Thyroid gland (tissue), 4 donors: Measurements from ENCODE around the gene FAM3B. TPM values are rescaled to one million over a fixed set of nuclear protein-coding genes. Genes with fewer than 3 reads are reported as not detected.

Experiments
- DNase-seq, 2 donors: peaks; one replicate each; pipeline ENCODE4 v3.0.0-alpha.2; 2019
- H3K27ac ChIP-seq, 3 donors: fragments of 200-600 bp; sonication (generic); 1 replicate in 2 of 3; 2 replicates in 1 of 3; pipeline ENCODE4 v1.5.1; 2016 to 2019; ENCODE audit warnings: mild to moderate bottlenecking in 1 of 3, moderate library complexity in 1 of 3
- H3K27me3 ChIP-seq: fragments of 200-600 bp; sonication (generic); one replicate; pipeline ENCODE4 v1.5.1; 2019
- H3K36me3 ChIP-seq, 2 donors: fragments of 200-600 bp; sonication (generic); one replicate each; pipeline ENCODE4 v1.5.1; 2016 to 2019
- H3K4me1 ChIP-seq, 2 donors: fragments of 200-600 bp; sonication (generic); one replicate each; pipeline ENCODE4 v1.5.1; 2017 to 2019
- H3K4me3 ChIP-seq, 3 donors: fragments of 200-600 bp; sonication (generic); replicated peaks in 1 of 3; 1 replicate in 2 of 3; 2 replicates in 1 of 3; pipeline ENCODE4 v1.5.1; 2016; ENCODE audit warnings: mild to moderate bottlenecking in 1 of 3
- H3K9me3 ChIP-seq: fragments of 200-600 bp; sonication (generic); one replicate; pipeline ENCODE4 v1.5.1; 2017
- CTCF ChIP-seq, 6 experiments: fragments of 200-600 bp in 3 of 6; fragments of 450-650 bp in 3 of 6; sonication (generic) in 3 of 6; IDR thresholded peaks; one replicate each; pipeline ENCODE4 v1.5.1; 2016 to 2019; ENCODE audit warnings: antibody characterized with exemption in 6 of 6, mild to moderate bottlenecking in 2 of 6, inconsistent platforms in 1 of 6, moderate library complexity in 1 of 6
- POLR2A ChIP-seq, 2 donors: fragments of 450-650 bp; IDR thresholded peaks; one replicate each; pipeline ENCODE4 v1.6.1; 2017; ENCODE audit warnings: antibody characterized with exemption in 2 of 2, mild to moderate bottlenecking in 2 of 2, moderate library complexity in 1 of 2
- WGBS, 2 donors: methylation state at CpG; one replicate each; pipeline ENCODE4 v1.1.5; 2017; 5-methylcytosine and 5-hydroxymethylcytosine counted together
- intact Hi-C: fragments of 100-400 bp; cut with DNase I; formaldehyde crosslinking; loops from one replicate; pipeline ENCODE4 v1.15.1; 2023
- total RNA-seq, 4 donors: library from RNA; depleted of rRNA; stranded (reverse); fragments of >200 nt; gene quantifications; one replicate each; pipeline ENCODE4 v1.2.3, GENCODE V29; 2016

FAM3B gene
- total RNA-seq, 4 donors from 2014 or later: 2.4 to 9.9 (median 5.1) TPM

GRCh38 chr21:41371685-41372030 is 55.1 kb downstream of the FAM3B start:
- WGBS, 2 donors: 92 to 94% methylated on average over 7 of the region's 7 CpGs
- no peak for TF ChIP-seq POLR2A (IDR thresholded peaks at IDR 0.05)
- no peak for TF ChIP-seq CTCF (IDR thresholded peaks at IDR 0.05)
- intact Hi-C loops: loop anchor here (10.0 kb wide), 1 partner anchor 83 kb away; no protein-coding TSS in a partner anchor
- no peaks in the 10 kb centered on the region for H3K27me3 ChIP-seq
- no peak overlapping the region for H3K4me3 ChIP-seq
- no peaks in the 10 kb centered on the region for H3K9me3 ChIP-seq
- DNase-seq: no peak
- no peak overlapping the region for H3K27ac ChIP-seq
- no peaks in the 10 kb centered on the region for H3K36me3 ChIP-seq
- H3K4me1 ChIP-seq: peaks cover 7 to 14% of the 10 kb centered on the region in 2 donors

GRCh38 chr21:41373253-41373652 is 56.7 kb downstream of the FAM3B start:
- Histone ChIP-seq H3K4me3 (no peak overlapping the region), H3K27ac (no peak overlapping the region), H3K27me3 (no peaks in the 10 kb centered on the region), H3K4me1 (peaks cover 7 to 14% of the 10 kb centered on the region in 2 donors), H3K9me3 (no peaks in the 10 kb centered on the region), H3K36me3 (no peaks in the 10 kb centered on the region)
- TF ChIP-seq POLR2A (IDR thresholded peaks at IDR 0.05): no peak
- TF ChIP-seq CTCF (IDR thresholded peaks at IDR 0.05): no peak
- DNase-seq: no peak
- intact Hi-C loops: loop anchor here (10.0 kb wide), 1 partner anchor 82 kb away; no protein-coding TSS in a partner anchor
- WGBS, 2 donors: 73 to 78% methylated on average over 3 to 4 of the region's 4 CpGs

GRCh38 chr21:41373763-41374162 is 57.2 kb downstream of the FAM3B start:
- DNase-seq: no peak
- Histone ChIP-seq H3K27ac (no peak overlapping the region), H3K4me1 (peaks cover 7 to 13% of the 10 kb centered on the region in 2 donors), H3K36me3 (no peaks in the 10 kb centered on the region), H3K4me3 (no peak overlapping the region), H3K9me3 (no peaks in the 10 kb centered on the region), H3K27me3 (no peaks in the 10 kb centered on the region)
- WGBS, 2 donors: 93 to 94% methylated on average over 8 of the region's 8 CpGs
- TF ChIP-seq CTCF (IDR thresholded peaks at IDR 0.05) (no peak), POLR2A (IDR thresholded peaks at IDR 0.05) (no peak)
- intact Hi-C loops: loop anchor here (10.0 kb wide), 1 partner anchor 81 kb away; no protein-coding TSS in a partner anchor

- Histone ChIP-seq H3K4me1 (peaks cover 5 to 10% of the 10 kb centered on the region in 2 donors), H3K9me3 (no peaks in the 10 kb centered on the region), H3K36me3 (no peaks in the 10 kb centered on the region), H3K27me3 (no peaks in the 10 kb centered on the region), H3K4me3 (no peak overlapping the region), H3K27ac (no peak overlapping the region)
- no peak for DNase-seq
- intact Hi-C loops: loop anchor here (10.0 kb wide), 1 partner anchor 81 kb away; no protein-coding TSS in a partner anchor
- 91 to 95% methylated on average over 11 of the region's 14 CpGs for WGBS, 2 donors
- TF ChIP-seq POLR2A (IDR thresholded peaks at IDR 0.05) (no peak), CTCF (IDR thresholded peaks at IDR 0.05) (no peak)
These were observed 57.6 kb downstream of the FAM3B start for GRCh38 chr21:41374177-41374712.

- Histone ChIP-seq H3K27me3 (no peaks in the 10 kb centered on the region), H3K27ac (no peak overlapping the region), H3K36me3 (no peaks in the 10 kb centered on the region), H3K9me3 (no peaks in the 10 kb centered on the region), H3K4me1 (peaks cover 0 to 5% of the 10 kb centered on the region in 2 donors), H3K4me3 (no peak overlapping the region)
- TF ChIP-seq CTCF (IDR thresholded peaks at IDR 0.05) (no peak), POLR2A (IDR thresholded peaks at IDR 0.05) (no peak)
- intact Hi-C loops: loop anchor here (10.0 kb wide), 1 partner anchor 80 kb away; no protein-coding TSS in a partner anchor
- no peak for DNase-seq
- 67 to 97% methylated on average over 5 of the region's 5 CpGs for WGBS, 2 donors
These were observed 58.4 kb downstream of the FAM3B start for GRCh38 chr21:41374867-41375533.
